Smooth muscle cell (in vitro differentiated cells): ENCODE data around the gene PDCL2. TPM values are rescaled to one million over a fixed set of nuclear protein-coding genes. Genes with fewer than 3 reads are reported as not detected.

Experiments
- DNase-seq: peaks from one replicate; lab custom pipeline; 2025; ENCODE audit not compliant: unreplicated experiment; lab: John Stamatoyannopoulos, UW
- H2AFZ ChIP-seq: fragments of 200-600 bp; sonication (generic); 2 replicates; pipeline ENCODE4 v1.6.0; 2016; ENCODE audit warnings: antibody characterized with exemption, low read depth, mild to moderate bottlenecking
- H3F3A ChIP-seq: fragments of 200-600 bp; sonication (generic); 2 replicates; pipeline ENCODE4 v1.6.0; 2017; ENCODE audit warnings: antibody characterized with exemption, low read depth
- H3K27ac ChIP-seq: fragments of 200-600 bp; sonication (generic); 2 replicates; pipeline ENCODE4 v1.5.1; 2016; ENCODE audit warnings: low read depth, mild to moderate bottlenecking
- H3K27me3 ChIP-seq: fragments of 200-600 bp; sonication (generic); 2 replicates; pipeline ENCODE4 v1.6.1; 2016; ENCODE audit warnings: low read depth, mild to moderate bottlenecking
- H3K36me3 ChIP-seq: fragments of 200-600 bp; sonication (generic); 2 replicates; pipeline ENCODE4 v1.5.1; 2016; ENCODE audit warnings: low read depth
- H3K4me1 ChIP-seq: fragments of 200-600 bp; sonication (generic); 2 replicates; pipeline ENCODE4 v1.5.1; 2016; ENCODE audit warnings: low read depth
- H3K4me2 ChIP-seq: fragments of 200-600 bp; sonication (generic); 2 replicates; pipeline ENCODE4 v1.6.0; 2016; ENCODE audit warnings: mild to moderate bottlenecking
- H3K4me3 ChIP-seq: fragments of 200-600 bp; sonication (generic); 2 replicates; pipeline ENCODE4 v1.5.1; 2016; ENCODE audit warnings: mild to moderate bottlenecking
- H3K79me2 ChIP-seq: fragments of 200-600 bp; sonication (generic); 2 replicates; pipeline ENCODE4 v1.6.0; 2016; ENCODE audit warnings: low read depth, mild to moderate bottlenecking
- H3K9ac ChIP-seq: fragments of 200-600 bp; sonication (generic); 2 replicates; pipeline ENCODE4 v1.6.0; 2016; ENCODE audit warnings: low read depth
- H3K9me3 ChIP-seq: fragments of 200-600 bp; sonication (generic); replicated peaks from 2 replicates; pipeline ENCODE4 v1.5.1; 2016; ENCODE audit warnings: low read depth
- H4K20me1 ChIP-seq: fragments of 200-600 bp; sonication (generic); 2 replicates; pipeline ENCODE4 v1.6.0; 2016; ENCODE audit warnings: low read depth
- WGBS: methylation state at CpG from one replicate; pipeline ENCODE4 v1.1.7; 2016; ENCODE audit warnings: low lambda C conversion rate; 5-methylcytosine and 5-hydroxymethylcytosine counted together
- polyA plus RNA-seq: library from polyadenylated mRNA; unstranded; fragments of >200 nt; fragmentation: Nextera tagmentation; extraction: Ambion mirVana; gene quantifications from 2 replicates; pipeline ENCODE4 v1.2.1, GENCODE V29; 2016
- total RNA-seq: library from RNA; depleted of rRNA; stranded (reverse); fragments of >200 nt; gene quantifications from 2 replicates; pipeline ENCODE4 v1.2.3, GENCODE V29; 2014
- TF ChIP-seq, protein P1 (sequence below): fragments of 200-600 bp; sonication (generic); IDR thresholded peaks from 2 replicates; pipeline ENCODE4 v1.5.1; 2017; ENCODE audit warnings: borderline replicate concordance, mild to moderate bottlenecking, antibody characterized with exemption; ENCODE audit not compliant: insufficient read depth, poor library complexity, severe bottlenecking

The PDCL2 gene
- total and polyA plus RNA-seq, 2 experiments from 2014 or later: not detected

DNA sequence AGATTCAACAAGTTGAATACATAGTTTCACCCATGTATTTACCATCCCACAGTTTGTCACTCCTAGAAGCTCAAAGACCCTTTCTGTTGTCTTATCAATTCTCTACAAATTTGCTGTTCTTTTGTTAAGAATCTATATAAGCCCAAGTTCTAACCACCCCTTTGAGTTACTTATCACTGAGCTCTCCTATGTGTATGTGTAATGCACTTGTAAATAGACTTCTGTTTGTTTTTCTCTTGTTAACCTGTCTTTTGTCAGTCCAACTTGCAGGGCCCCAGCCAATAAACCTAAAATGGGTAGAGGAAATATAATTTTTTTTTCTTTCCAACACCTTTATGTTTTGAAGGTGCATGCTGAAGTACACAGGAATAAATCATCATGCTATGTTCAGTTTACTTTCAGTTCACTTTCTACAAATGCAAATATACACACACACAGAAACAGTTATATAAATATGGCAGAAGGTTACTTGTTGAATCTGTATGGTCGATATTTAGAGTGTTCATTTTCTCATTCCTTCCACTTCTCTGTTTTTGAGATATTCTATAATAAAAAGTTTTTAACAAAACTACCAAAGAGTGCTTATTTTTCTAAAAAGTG lies 23.0 kb downstream of the PDCL2 start:
- TF ChIP-seq, protein P1, sequence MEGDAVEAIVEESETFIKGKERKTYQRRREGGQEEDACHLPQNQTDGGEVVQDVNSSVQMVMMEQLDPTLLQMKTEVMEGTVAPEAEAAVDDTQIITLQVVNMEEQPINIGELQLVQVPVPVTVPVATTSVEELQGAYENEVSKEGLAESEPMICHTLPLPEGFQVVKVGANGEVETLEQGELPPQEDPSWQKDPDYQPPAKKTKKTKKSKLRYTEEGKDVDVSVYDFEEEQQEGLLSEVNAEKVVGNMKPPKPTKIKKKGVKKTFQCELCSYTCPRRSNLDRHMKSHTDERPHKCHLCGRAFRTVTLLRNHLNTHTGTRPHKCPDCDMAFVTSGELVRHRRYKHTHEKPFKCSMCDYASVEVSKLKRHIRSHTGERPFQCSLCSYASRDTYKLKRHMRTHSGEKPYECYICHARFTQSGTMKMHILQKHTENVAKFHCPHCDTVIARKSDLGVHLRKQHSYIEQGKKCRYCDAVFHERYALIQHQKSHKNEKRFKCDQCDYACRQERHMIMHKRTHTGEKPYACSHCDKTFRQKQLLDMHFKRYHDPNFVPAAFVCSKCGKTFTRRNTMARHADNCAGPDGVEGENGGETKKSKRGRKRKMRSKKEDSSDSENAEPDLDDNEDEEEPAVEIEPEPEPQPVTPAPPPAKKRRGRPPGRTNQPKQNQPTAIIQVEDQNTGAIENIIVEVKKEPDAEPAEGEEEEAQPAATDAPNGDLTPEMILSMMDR: no peak
- Histone ChIP-seq H3K4me2 (no peak overlapping the region), H3F3A (no peaks in the 10 kb centered on the region), H2AFZ (no peak overlapping the region), H3K79me2 (no peaks in the 10 kb centered on the region), H3K4me3 (no peak overlapping the region), H3K27ac (no peak overlapping the region), H3K9ac (no peak overlapping the region), H4K20me1 (no peaks in the 10 kb centered on the region), H3K36me3 (no peaks in the 10 kb centered on the region), H3K27me3 (no peaks in the 10 kb centered on the region), H3K9me3 (no peaks in the 10 kb centered on the region), H3K4me1 (no peaks in the 10 kb centered on the region)
- 91% methylated on average over 1 of the region's 1 CpG for WGBS
- no peak for DNase-seq

DNA sequence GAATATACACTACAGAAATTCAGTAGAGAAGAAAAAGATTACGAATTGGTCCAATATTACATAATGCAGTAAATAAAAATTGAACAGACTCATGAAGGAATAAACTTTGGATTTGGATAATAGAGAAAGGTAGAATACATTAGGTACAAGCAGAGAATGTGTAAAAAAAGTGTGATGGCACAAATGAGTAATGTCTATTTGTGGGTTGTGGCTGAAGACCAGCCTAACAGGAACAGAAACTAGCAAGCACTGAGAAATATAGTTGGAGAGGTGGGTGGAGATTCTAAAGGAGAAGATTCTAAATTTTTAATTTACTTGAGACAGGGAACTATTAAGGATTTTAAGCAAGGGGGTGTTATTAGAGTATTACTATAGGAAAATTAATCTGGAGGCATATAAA lies 30.2 kb downstream of the PDCL2 start:
- Histone ChIP-seq H3K27me3 (no peaks in the 10 kb centered on the region), H4K20me1 (no peaks in the 10 kb centered on the region), H3K4me1 (no peaks in the 10 kb centered on the region), H3K9ac (no peak overlapping the region), H3K4me2 (no peak overlapping the region), H3K79me2 (no peaks in the 10 kb centered on the region), H3K36me3 (no peaks in the 10 kb centered on the region), H2AFZ (no peak overlapping the region), H3K9me3 (no peaks in the 10 kb centered on the region), H3F3A (no peaks in the 10 kb centered on the region), H3K27ac (no peak overlapping the region), H3K4me3 (no peak overlapping the region)
- DNase-seq: no peak
- TF ChIP-seq, protein P1: no peak
- 98% methylated on average over 1 of the region's 1 CpG for WGBS

DNA sequence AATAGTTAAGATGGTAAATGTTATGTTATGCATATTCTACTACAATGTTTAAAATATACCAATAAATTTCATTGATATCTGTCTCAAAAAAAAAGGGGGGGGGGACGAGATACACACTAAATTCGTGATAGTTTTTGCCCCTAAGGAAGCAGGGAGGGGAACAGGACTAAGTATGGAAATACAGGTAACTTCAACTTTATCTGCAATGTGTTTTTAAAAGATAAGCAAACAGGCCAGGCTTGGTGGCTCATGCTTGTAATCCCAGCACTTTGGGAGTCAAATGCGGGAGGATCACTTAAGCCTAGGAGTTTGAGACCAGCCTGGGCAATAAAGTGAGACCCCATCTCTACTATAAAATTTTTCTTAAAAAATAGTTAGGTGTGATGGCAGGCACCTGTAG lies 31.9 kb downstream of the PDCL2 start:
- Histone ChIP-seq H3K4me2 (no peak overlapping the region), H3F3A (no peaks in the 10 kb centered on the region), H3K9me3 (no peaks in the 10 kb centered on the region), H3K4me3 (no peak overlapping the region), H4K20me1 (no peaks in the 10 kb centered on the region), H2AFZ (no peak overlapping the region), H3K4me1 (no peaks in the 10 kb centered on the region), H3K79me2 (no peaks in the 10 kb centered on the region), H3K36me3 (no peaks in the 10 kb centered on the region), H3K9ac (no peak overlapping the region), H3K27ac (no peak overlapping the region), H3K27me3 (no peaks in the 10 kb centered on the region)
- TF ChIP-seq, protein P1: no peak
- DNase-seq: no peak
- 93% methylated on average over 3 of the region's 3 CpGs for WGBS

DNA sequence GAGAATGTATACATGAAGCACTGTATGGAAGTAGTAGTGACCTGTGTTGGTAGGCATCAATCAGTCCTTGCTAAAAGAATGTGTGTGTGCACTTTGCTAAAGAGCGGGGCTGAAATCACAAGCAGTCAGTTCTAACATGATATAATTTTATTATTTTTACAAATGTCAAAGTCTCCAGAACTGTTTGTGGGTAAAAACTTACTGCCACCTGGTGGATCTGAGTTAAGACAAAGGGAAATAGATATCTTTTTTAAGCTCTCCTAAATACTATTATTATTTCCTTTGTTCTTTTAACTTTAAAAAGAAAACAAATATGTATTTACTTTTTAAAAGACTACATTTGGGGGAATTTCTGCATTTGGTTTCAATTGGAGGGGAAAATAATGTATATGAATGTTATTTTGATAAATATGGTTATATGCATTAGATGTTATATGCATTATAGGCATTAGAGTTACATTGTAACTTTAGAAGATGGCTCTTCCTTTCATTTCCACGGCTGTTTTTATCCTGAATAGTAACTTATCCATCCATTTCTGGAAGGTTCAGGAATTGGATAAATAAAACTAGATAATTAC lies 37.5 kb downstream of the PDCL2 start:
- Histone ChIP-seq H3K27ac (no peak overlapping the region), H3K4me2 (no peak overlapping the region)

More for the DNA sequence above, 37.5 kb downstream of the PDCL2 start:
- TF ChIP-seq, protein P1: peak; percentile 48
- H3K27me3 ChIP-seq: no peaks in the 10 kb centered on the region
- H3K79me2 ChIP-seq: no peaks in the 10 kb centered on the region
- no peak for DNase-seq
- H3K9me3 ChIP-seq: no peaks in the 10 kb centered on the region
- H3K4me1 ChIP-seq: no peaks in the 10 kb centered on the region
- 74% methylated on average over 2 of the region's 2 CpGs for WGBS
- H3K36me3 ChIP-seq: no peaks in the 10 kb centered on the region
- no peak overlapping the region for H3K4me3 ChIP-seq
- H3F3A ChIP-seq: peaks cover 4% of the 10 kb centered on the region
- H2AFZ ChIP-seq: no peak overlapping the region
- H3K9ac ChIP-seq: no peak overlapping the region
- no peaks in the 10 kb centered on the region for H4K20me1 ChIP-seq
